Measurements from ENCODE around the gene KCNQ1OT1. TPM values are rescaled to one million over a fixed set of nuclear protein-coding genes. Genes with fewer than 3 reads are reported as not detected.

KCNQ1OT1 gene
- total and polyA plus RNA-seq, 9 donors, result 0.43 to 11.5 (median 5.2) TPM

- TF ChIP-seq, protein P1, sequence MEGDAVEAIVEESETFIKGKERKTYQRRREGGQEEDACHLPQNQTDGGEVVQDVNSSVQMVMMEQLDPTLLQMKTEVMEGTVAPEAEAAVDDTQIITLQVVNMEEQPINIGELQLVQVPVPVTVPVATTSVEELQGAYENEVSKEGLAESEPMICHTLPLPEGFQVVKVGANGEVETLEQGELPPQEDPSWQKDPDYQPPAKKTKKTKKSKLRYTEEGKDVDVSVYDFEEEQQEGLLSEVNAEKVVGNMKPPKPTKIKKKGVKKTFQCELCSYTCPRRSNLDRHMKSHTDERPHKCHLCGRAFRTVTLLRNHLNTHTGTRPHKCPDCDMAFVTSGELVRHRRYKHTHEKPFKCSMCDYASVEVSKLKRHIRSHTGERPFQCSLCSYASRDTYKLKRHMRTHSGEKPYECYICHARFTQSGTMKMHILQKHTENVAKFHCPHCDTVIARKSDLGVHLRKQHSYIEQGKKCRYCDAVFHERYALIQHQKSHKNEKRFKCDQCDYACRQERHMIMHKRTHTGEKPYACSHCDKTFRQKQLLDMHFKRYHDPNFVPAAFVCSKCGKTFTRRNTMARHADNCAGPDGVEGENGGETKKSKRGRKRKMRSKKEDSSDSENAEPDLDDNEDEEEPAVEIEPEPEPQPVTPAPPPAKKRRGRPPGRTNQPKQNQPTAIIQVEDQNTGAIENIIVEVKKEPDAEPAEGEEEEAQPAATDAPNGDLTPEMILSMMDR (IDR thresholded peaks at IDR 0.05), result no peak
- TF ChIP-seq EP300 (IDR thresholded peaks at IDR 0.05) (no peak), POLR2A (IDR thresholded peaks at IDR 0.05) (no peak)
- no peaks in the 10 kb centered on the region for H3K4me1 ChIP-seq (ENCODE audit: insufficient read depth)
- no peak for DNase-seq
- no peak overlapping the region for H3K27ac ChIP-seq
- intact Hi-C loops (cut with DNase I), result no loop called here
- no peaks in the 10 kb centered on the region for H3K9me3 ChIP-seq
- no peaks in the 10 kb centered on the region for H3K27me3 ChIP-seq
- no peak overlapping the region for H3K4me3 ChIP-seq
- WGBS, 3 donors, result 96 to 97% (median 96%) methylated on average over 4 of the region's 4 CpGs
- H3K36me3 ChIP-seq, result no peaks in the 10 kb centered on the region
These were observed 38.4 kb downstream of the KCNQ1OT1 start for GRCh38 chr11:2661173-2662023.

- WGBS, 3 donors, result 95 to 99% (median 96%) methylated on average over 2 of the region's 2 CpGs
These were observed 39.3 kb downstream of the KCNQ1OT1 start for GRCh38 chr11:2660357-2660939.

DNA sequence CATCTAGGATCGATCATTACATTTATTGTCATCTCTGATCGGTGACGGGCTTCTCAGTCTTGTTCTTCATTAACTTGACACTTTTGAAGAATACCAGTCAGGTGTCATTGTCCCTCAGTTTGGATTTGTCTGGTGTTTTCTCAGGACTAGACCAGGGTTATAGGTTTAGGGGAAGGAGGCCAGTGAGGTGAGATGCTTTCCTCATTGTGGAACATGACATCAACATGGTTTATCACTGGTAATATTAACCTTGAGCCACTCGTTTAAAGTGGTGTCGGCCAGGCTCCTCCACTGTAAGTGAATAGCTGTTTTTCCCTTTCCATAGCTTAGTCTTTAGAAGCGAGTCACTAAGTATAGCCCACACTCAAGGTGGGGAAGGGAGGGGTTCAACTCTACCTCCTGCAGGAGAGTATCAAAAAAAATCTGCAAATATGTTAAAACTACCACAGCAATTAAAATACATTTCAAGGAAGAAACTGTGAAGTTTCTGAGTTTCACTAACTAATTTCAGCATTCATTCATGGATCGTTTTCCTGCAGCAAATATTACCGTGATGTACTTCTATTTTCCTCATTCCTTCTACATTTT is 42.0 kb downstream of the KCNQ1OT1 start:
- TF ChIP-seq EP300 (IDR thresholded peaks at IDR 0.05) (no peak), POLR2A (IDR thresholded peaks at IDR 0.05) (no peak)
- TF ChIP-seq, protein P1 (IDR thresholded peaks at IDR 0.05), result no peak
- WGBS, 3 donors, result 76 to 84% (median 78%) methylated on average over 8 of the region's 8 CpGs
- intact Hi-C loops (cut with DNase I), result no loop called here
- no peaks in the 10 kb centered on the region for H3K9me3 ChIP-seq
- no peaks in the 10 kb centered on the region for H3K4me1 ChIP-seq (ENCODE audit: insufficient read depth)
- H3K4me3 ChIP-seq, result no peak overlapping the region
- no peaks in the 10 kb centered on the region for H3K36me3 ChIP-seq
- no peak overlapping the region for H3K27ac ChIP-seq
- no peaks in the 10 kb centered on the region for H3K27me3 ChIP-seq
- no peak for DNase-seq

More at GRCh38 chr11:2660357-2660939, 39.3 kb downstream of the KCNQ1OT1 start:
- intact Hi-C loops (cut with DNase I), result no loop called here
- Histone ChIP-seq H3K4me1 (ENCODE audit: insufficient read depth) (no peaks in the 10 kb centered on the region), H3K27ac (no peak overlapping the region), H3K36me3 (no peaks in the 10 kb centered on the region), H3K4me3 (no peak overlapping the region), H3K27me3 (no peaks in the 10 kb centered on the region), H3K9me3 (no peaks in the 10 kb centered on the region)
- TF ChIP-seq, protein P1 (IDR thresholded peaks at IDR 0.05), result no peak
- TF ChIP-seq POLR2A (IDR thresholded peaks at IDR 0.05), result no peak
- TF ChIP-seq EP300 (IDR thresholded peaks at IDR 0.05), result no peak
- DNase-seq, result no peak

GRCh38 chr11:2656859-2657258 is 42.9 kb downstream of the KCNQ1OT1 start:
- no peak overlapping the region for H3K27ac ChIP-seq
- no peak for DNase-seq
- peaks cover 0 to 2% of the 10 kb centered on the region in 2 donors for H3K9me3 ChIP-seq
- no peak overlapping the region for H3K4me3 ChIP-seq
- no peaks in the 10 kb centered on the region for H3K4me1 ChIP-seq (ENCODE audit: insufficient read depth)
- H3K27me3 ChIP-seq, result no peaks in the 10 kb centered on the region
- intact Hi-C loops (cut with DNase I), result no loop called here
- WGBS, 3 donors, result 78 to 98% (median 89%) methylated on average over 1 of the region's 1 CpG
- no peak for TF ChIP-seq EP300 (IDR thresholded peaks at IDR 0.05)
- TF ChIP-seq, protein P1 (IDR thresholded peaks at IDR 0.05), result no peak
- no peak for TF ChIP-seq POLR2A (IDR thresholded peaks at IDR 0.05)
- H3K36me3 ChIP-seq, result no peaks in the 10 kb centered on the region
